Bone marrow (tissue), 2 donors: ENCODE results near the gene PAWR.

Source experiments
- DNase-seq, 2 donors: peaks; one replicate each; lab custom pipeline; 2025; lab: John Stamatoyannopoulos, UW

Gene PAWR, protein sequence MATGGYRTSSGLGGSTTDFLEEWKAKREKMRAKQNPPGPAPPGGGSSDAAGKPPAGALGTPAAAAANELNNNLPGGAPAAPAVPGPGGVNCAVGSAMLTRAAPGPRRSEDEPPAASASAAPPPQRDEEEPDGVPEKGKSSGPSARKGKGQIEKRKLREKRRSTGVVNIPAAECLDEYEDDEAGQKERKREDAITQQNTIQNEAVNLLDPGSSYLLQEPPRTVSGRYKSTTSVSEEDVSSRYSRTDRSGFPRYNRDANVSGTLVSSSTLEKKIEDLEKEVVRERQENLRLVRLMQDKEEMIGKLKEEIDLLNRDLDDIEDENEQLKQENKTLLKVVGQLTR

DNA sequence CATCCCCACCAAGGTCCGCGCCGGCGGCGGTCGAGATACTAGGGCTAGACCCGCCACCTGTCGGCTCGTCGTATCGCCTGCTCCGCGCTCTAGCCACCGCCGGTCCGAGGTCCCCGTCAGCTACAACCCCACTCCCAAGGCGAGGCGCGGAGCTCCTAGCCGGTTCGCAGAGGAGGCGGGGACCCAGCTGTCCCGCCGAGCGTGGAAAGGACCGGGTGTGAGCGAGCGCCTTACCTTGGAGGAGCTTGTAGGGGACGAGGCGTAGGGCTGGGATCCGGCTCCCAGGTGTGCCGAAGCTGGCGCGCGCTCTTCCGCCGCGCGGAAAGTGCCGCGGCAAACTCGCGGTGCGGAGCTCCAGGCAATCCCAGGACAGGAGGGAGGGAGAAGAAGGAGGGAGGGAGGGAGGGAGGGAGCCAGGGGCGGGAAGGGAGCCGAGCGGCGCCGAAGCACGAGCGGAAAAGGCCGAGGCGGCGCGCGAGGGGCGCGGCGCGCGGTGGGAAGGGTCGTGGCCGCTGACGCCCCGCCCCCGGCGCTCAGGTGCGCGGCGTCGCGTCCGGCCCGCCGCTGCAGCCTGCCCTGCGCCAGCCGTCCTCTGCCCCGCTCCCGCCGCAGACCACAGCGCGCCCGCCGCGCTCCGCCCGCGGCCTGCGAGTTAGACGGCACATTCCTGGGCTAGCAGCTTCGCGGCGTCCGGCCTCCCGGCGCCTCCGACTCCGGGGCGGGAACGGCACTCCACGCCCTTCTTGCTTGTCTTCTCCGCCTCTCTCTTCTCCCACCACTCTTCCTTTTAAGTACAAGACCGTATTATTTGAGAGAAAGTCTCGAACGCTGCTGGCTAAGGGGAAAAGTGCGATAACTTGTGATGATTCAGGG lies at the start of gene PAWR:
Gene PAWR (minus strand): TSS at position 327 of the 873 bp plus-strand sequence. CDS start 720 bp downstream, outside the sequence.
- no peak for DNase-seq

DNA sequence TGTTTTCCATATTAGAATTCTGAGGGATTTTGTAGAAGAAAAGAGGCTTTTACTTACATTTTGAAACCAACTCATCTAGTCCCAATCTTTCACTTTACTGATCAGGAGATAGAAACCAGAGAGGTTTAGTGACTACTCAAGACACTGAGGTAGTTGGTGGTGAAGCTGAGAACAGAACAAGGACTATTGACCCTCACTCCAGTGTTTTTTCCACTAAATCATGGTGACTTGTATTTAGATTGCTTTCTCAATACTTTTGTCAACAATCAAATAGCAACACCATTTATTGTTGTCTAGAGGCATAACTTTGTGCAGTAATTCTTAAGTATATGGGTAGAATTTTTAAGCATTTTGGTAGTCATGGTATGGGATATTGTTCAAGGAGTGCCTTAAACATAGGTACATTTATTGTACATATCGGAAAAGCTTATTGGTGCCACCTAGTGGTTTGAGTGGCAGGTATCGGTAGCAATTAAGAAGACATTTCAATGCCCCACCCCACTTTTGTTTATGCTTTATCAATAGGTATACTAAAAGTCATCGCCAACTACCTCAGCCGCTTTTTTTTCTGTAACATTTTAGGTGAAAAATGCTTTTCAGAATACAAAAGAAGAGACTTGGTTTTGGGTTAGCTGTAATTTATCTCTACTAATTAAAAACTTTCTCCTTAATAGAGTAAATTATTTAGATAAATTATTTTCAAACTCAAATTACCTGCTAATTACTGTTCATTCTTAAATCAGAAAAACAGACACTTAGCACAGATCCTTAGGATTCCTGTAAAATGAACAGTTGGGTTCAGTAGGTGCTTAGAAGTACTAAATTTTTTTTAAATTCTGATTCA lies 47.3 kb upstream of the PAWR start:
- DNase-seq, result no peak

DNA sequence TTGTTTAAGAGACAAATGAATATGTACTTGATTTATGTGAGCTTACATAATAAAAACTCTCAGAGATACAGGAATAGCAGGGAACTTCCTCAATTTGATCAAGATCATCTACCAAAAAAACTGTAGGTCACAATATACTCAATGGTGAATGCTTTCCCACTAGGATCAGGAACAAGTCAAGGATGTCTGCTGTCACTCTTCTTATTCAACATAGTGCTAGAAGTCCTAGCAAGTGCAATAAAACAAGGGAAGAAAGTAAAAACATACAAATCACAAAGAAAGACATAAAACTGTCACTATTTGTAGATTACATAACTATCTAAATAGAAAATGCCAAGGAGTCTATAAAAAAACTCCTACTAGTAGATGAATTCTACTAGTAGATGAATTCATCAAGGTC lies 41.9 kb upstream of the PAWR start:
- no peak for DNase-seq

DNA sequence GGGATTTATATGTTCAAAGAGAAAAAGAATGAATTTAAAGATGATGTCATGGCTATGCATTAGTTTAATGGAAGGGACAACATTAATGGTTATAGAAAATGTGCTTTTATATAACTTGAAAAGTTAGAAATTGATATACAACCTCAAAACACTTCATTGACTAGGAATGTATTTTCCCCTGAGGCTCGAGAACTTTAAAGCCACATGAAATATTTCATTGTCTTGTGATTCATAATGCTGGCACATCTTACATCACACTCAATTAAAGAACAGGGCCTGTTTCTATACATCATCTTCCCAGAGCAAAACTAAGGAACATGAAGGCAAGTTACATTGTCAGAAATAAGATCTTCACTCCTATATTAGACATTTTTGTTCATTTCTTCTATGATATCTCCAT lies 35.2 kb upstream of the PAWR start:
- no peak for DNase-seq

DNA sequence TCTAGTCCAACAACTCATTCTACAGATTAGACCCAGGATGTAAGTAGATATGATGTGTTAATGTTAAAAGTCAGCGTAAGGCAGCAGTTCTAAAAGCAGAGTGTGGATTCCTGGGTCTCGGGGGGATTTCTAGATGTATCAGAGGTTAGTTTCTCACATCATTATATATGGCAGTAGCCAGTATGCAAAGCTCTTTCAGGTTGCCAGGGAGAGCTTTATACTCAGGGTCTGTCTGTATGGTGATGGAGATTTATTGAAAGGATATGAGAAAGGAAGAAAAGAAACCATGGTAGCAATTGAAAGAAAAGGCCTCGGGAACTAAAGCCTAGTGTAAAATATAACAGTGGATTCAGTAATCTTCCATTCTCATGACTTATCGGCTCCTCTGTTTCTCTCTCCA lies 26.2 kb upstream of the PAWR start:
- DNase-seq, result no peak

DNA sequence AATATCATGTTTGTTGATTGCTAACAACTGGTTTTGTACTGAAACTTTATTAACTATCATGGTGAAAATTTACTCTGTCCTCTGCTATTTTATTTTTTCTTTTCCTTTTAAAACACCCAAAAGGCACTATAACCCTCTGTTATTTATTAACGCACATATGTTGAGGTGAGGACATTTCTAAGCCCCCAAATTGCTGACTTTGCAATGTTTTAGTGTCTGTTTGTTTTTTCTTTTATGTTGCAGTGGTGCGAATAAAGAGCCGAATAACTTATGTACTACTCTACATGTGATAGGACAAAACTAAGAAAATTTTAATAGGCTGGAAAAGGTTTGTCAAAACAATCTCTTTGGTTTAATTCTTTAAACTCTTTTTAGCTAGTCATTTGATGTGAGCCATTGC lies 24.5 kb upstream of the PAWR start:
- no peak for DNase-seq

DNA sequence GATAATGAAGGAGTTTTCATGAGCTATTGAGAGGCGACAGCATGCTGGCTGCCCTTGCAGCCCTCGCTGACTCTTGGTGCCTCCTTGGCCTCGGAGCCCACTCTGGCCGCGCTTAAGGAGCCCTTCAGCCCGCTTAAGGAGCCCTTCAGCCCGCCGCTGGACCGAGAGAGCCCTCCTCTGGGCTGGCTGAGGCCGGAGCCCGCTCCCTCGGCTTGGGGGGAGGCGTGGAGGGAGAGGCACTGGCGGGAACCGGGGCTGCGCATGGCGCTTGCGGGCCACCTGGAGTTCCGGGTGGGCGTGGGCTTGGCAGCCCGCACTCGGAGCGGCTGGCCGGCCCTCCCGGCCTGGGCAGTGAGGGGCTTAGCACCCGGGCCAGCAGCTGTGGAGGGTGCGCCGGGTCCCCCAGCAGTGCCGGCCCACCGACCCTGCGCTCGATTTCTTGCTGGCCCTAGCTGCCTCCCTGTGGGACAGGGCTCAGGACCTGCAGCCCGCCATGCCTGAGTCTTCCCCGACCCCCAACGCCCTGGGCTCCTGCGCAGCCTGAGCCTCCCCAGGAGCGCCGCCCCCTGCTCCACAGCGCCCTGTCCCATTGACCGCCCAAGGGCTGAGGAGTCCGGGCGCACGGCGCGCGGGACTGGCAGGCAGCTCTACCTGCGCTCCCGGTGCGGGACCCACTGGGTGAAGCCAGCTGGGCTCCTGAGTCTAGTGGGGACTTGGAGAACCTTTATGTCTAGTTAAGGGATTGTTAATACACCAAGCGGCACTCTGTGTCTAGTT lies 20.1 kb upstream of the PAWR start:
- no peak for DNase-seq

DNA sequence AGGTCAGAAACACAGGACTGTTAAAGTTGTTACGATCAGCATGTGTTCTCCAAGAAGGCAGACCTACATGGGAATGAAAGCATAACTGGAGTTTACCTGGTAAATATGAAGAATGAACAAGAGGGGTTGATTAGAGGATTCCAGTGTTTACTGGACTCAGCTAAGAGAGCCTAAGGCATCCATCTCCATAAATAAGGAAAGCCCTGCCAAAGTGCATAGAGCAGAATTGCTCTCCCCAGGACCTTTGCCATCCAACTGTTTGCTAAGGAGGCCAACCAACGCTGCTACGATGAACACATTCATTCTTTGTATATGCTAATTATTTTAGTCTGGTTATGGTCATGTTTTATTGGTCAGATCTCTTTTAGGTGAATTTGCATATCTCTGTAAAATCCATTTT lies 17.1 kb upstream of the PAWR start:
- no peak for DNase-seq

DNA sequence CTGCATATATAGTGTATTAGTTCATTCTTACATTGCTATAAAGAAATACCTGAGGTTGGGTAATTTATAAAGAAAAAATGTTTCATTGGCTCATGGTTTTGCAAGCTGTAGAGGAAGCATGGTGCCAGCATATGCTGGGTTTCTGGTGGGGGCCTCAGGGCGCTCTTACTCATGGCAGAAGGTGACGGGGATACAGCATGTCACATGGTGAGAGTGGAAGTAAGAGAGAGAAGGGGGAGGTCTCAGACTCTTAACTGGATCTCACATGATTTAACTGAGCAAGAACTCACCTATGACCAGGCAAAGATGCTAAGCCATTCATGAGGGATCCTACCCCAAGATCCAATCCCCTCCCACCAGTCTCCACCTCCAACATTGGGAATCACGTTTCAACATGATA lies 15.9 kb upstream of the PAWR start:
- DNase-seq, result no peak

DNA sequence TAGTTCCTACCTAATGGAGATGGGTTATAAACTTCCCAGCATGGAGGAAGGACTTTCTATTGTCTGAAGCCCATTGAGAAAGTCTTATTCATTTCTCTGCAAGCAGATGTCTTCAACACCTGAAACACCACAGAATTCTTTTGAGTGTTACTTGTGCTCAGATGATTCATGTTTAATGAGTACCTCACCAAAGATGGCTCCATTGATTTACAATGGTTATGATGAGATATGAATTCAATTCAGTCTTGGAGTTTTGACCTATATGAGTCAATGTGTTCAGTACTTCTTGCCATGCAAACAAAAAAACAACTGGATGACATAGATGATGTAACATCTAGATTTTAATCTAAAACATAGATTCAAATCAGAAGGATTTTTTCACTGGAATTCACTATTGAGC lies 15.4 kb upstream of the PAWR start:
- DNase-seq, result no peak

DNA sequence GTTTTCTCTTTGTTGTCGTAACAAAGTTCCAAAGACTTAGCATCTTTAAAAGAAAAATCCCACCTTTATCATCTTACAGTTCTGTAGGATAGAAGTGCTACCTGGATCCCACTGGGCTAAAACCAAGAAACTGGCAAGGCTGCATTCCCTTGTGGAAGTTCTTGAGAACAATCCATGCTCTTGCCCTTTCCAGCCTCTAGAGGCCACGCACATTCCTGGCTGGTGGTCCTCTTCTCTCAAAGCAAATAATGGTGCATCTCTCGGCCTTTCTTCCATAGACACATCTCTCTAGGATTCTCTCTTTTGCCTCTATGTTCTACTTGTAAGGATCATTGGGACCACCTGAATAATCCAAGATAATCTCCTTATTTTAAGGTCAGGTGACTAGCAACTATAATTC lies 8.2 kb upstream of the PAWR start:
- DNase-seq, result no peak

DNA sequence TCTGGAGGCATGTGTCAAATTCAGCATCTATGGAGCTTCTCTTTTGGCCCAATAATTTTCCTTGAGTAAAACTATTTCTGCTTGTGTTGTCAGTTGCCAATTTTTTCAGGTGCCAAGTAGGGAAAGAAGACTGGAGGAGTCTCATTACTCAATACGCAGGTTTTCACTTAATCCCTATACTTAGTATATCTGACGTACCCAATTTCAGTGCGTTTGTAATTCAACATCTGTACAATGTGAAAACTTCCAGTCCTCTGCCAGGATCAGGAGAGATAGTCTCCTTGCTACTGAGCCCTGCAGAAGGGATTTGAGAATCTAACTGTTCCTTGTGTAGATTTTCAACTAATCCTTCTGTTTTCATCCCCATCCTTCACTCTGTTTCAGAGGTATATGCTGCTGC lies 5.7 kb upstream of the PAWR start:
- no peak for DNase-seq

DNA sequence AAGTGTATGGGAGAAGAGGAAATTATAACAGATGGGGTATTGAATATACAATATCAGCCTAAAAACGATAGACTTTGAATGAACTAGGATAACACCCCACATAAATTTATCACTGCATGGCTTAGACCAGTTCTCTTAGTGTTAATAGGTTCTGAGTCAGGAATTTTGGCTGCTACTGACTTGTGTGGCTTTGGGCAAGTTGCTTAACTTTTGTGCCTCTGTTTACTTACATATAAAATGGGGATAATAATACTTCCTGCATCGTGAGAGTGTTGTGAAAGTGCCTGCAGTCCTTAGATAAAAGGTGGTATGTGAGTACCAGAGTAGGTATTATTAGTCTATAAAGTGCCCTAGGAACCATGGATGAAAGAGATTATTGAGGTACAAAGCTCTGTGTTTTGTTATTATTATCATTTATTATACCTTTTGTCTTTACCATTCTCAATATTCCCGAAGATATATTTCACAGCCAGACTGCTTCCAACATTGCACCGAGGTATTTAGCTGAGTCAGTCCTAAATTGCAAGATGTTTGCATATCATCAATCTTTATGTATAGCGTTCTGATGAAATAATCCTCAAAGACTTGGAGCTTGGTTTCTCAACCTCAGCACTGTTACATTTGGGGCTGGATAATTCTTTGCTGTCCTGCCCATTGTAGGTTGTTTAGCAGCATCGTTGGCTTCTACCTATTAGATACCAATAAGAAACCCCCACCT lies 2.3 kb upstream of the PAWR start:
- no peak for DNase-seq

DNA sequence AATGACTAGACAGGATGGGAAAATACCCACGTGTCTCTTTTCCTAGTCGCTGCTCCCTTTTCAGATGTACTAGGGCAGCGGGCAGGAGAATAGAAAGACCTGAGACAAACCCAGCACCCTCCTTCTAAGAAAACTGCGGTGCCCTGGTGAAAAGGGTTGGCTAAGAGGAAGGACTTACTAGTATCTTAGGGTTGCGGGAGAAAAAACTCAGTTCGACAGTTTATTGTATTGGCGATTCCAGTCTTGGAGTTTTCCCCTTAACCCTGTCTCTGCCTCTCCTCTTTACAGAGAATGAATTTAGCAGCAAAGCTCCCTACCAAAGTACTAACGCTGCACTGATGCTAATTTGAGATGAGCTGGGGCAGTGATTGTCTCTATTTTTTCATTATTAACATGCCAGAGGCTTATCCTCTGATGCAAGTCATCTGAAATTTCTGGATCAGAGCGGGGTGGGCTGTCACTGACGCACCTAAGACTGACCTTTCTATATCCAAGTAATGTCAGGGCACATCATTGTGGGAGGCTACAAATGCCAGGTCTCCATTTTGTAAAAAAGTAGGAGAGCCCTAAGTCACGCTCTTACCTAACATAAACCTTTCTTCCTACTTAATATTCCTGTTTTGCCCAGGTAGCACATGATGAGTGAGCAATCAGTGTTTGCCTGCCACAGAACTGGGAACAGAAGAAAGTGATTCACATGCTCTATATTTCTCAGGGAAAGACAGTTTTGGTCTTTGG lies 916 bp upstream of the PAWR start:
- no peak for DNase-seq

DNA sequence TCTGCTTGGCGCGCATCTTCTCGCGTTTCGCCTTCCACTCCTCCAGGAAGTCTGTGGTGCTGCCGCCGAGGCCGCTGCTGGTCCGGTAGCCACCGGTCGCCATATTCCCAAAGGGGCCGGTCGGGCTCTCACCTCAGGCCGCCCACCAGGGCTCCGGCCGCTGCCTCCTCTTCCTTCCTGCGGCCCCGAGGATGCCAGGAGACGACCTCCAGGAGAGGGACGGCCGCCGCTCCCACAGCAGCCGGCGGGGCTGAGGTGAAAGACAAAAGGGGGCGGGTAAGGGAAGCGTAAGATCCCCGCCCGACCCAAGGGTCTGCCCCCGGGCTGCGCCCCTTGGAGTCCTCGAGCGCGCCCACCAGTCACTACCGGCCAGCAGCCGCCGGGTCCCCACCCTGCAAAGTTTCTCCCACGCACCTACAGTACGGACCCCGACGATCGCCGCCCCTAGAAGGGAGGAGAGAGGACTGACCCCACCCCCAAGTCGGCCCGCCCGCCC lies 574 bp downstream of the PAWR start:
- DNase-seq, result no peak

DNA sequence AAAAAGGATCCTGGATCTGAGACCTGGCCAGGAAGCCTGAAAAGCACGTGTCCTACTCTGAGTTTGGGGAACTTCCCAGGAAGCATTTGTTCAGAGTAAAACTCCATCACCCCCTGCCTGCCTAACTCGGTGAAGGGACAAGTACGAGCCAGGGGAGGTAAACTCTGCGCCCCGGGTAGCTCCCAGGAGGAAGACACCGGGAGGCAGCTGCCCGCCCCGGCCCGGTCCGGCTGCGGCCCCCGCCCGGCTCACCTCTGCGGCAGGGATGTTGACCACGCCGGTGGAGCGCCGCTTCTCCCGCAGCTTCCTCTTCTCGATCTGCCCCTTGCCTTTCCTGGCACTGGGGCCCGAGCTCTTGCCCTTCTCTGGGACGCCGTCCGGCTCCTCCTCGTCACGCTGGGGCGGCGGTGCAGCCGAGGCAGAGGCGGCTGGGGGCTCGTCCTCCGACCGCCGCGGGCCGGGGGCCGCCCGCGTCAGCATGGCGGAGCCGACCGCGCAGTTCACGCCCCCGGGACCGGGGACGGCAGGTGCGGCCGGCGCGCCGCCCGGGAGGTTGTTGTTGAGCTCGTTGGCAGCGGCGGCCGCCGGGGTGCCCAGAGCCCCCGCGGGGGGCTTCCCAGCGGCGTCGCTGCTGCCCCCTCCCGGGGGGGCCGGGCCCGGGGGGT lies 1.2 kb downstream of the PAWR start:
- DNase-seq, result no peak

DNA sequence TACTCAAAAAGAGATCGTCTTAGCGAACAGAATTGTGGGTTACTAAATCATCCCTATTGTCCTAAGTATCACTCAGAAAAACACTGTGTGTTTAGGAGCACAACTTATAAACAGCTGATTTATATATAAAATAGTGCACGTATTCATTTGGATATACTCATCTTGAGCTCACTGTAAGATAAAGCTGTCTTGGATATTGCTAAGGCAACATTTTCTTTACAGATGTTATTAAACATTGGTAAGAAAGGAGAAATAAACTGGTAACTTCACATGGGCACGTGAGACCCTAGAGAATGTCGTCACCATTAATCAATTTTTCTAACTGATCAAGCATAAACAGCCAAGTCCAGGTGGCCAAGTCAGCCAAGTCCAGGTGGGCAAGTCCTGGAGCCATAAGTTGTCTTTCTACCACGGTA lies 1.7 kb downstream of the PAWR start:
- DNase-seq, result no peak

DNA sequence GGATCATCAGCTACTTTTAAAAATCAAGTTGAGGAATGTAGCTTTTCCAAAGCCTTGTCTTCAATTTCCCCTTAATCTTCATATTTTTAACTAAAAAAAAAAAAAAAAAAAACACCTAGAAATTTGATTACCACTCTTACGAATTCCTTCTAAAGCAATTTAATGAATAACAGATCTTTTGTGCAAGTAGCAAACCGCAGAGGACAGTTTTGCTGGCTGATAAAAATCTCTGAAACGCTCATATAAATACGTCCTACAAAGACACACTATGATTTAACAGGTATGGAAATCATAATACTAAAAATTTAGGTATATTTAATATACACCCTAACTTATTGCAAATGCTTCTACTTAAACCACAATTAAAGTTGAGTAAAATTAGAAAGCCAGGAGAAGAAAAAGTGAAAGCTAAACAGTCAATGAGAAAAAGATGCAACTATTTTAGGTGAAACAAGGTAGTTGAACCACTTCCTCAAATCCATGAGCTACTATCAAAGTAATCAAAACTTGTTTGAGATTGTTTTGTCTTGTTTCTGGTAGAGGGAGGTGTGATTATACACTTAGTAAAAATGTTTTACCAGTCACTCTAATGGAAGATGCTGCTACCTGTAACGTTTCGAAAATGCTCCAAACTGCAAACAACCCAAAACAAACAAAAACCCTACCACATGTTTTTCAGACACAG lies 2.2 kb downstream of the PAWR start:
- DNase-seq, result no peak

DNA sequence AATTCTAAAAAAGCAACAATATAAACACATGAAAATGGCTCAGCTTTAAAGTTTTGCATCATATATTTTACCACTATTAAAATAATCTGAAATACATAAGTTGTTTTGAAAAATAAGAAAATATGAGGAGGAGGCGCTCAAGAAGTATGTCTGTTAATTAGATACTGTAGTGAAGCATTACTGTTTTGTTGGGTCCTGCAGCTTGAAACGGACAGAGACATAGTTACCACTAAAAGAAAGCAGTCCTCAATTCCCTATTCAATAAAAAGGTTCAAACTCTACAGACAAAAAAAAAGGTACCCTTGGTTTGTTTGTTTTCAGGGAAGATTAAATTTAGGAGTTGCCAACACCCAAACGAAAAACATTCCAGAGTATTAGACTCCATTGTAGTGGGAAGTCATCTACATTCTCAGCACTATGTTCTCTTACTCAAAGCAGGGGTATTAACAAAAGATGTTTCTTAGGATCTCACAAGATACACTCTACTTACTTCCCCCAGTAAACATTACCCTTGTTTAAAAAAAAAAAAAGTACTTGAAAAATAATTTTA lies 3.0 kb downstream of the PAWR start:
- DNase-seq, result no peak
